WTC11 (cell line): ENCODE results near the gene LETMD1.

Experiments used
- CBFB ChIP-seq: sonication (generic); formaldehyde crosslinking; IDR thresholded peaks from 2 replicates; pipeline ENCODE4 v1.8.1; 2022; ENCODE audit warnings: mild to moderate bottlenecking, low read depth, missing genetic modification reagents
- CTCF ChIP-seq: fragments of 200-600 bp; IDR thresholded peaks from 2 replicates; pipeline ENCODE4 v1.8.0; 2022; ENCODE audit warnings: antibody characterized with exemption
- FOXJ3 ChIP-seq: sonication (generic); formaldehyde crosslinking; IDR thresholded peaks from 2 replicates; pipeline ENCODE4 v1.9.0; 2021; ENCODE audit warnings: missing genetic modification reagents, mild to moderate bottlenecking, borderline replicate concordance
- GABPB1 ChIP-seq: sonication (generic); formaldehyde crosslinking; IDR thresholded peaks from 2 replicates; pipeline ENCODE4 v1.8.1; 2023; ENCODE audit warnings: mild to moderate bottlenecking, missing genetic modification reagents
- RELA ChIP-seq: sonication (generic); formaldehyde crosslinking; IDR thresholded peaks from 2 replicates; pipeline ENCODE4 v1.8.1; 2022; ENCODE audit warnings: missing genetic modification reagents, mild to moderate bottlenecking, borderline replicate concordance

- TF ChIP-seq CTCF (no peak), FOXJ3 (CRISPR knock-in tag) (no peak), CBFB (CRISPR knock-in tag) (no peak), GABPB1 (CRISPR knock-in tag) (no peak), RELA (CRISPR knock-in tag) (no peak)
Observed at GRCh38 chr12:51027342-51027835, 20.7 kb upstream of the LETMD1 start.
